ENCODE measurements around the gene GABRB1.

DNA sequence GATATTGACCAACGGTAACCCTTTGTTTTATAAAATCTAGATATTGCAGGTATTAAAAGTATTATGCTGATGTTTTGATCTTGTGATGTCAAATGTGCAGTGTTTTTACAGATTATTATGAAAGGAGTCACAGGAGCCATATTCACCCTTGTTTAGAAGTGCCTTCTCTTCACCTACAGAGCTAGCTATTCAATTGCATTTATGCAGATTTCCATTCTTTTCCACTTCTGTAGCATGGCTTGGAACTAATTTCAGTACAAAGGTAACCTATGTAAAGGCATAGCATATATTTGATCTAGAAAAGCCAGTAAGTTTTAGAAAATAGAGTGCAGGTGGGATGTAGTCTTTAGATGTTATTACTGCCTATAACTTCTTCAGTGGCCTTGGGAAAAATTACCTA is 176.2 kb downstream of the GABRB1 start:
- TF ChIP-seq, protein P1, sequence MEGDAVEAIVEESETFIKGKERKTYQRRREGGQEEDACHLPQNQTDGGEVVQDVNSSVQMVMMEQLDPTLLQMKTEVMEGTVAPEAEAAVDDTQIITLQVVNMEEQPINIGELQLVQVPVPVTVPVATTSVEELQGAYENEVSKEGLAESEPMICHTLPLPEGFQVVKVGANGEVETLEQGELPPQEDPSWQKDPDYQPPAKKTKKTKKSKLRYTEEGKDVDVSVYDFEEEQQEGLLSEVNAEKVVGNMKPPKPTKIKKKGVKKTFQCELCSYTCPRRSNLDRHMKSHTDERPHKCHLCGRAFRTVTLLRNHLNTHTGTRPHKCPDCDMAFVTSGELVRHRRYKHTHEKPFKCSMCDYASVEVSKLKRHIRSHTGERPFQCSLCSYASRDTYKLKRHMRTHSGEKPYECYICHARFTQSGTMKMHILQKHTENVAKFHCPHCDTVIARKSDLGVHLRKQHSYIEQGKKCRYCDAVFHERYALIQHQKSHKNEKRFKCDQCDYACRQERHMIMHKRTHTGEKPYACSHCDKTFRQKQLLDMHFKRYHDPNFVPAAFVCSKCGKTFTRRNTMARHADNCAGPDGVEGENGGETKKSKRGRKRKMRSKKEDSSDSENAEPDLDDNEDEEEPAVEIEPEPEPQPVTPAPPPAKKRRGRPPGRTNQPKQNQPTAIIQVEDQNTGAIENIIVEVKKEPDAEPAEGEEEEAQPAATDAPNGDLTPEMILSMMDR (IDR thresholded peaks at IDR 0.05), result no peak
- no peak for TF ChIP-seq POLR2A (IDR thresholded peaks at IDR 0.05)

Data from thyroid gland (tissue), 4 donors.